ENCODE data around the gene CFAP54.
A peak's percentile ranks its signal among the peaks of the same experiment; 100 is the strongest.

CFAP54 gene

GRCh38 chr12:96880220-96880619 is 390.8 kb downstream of the CFAP54 start:
- TF ChIP-seq, protein P1, sequence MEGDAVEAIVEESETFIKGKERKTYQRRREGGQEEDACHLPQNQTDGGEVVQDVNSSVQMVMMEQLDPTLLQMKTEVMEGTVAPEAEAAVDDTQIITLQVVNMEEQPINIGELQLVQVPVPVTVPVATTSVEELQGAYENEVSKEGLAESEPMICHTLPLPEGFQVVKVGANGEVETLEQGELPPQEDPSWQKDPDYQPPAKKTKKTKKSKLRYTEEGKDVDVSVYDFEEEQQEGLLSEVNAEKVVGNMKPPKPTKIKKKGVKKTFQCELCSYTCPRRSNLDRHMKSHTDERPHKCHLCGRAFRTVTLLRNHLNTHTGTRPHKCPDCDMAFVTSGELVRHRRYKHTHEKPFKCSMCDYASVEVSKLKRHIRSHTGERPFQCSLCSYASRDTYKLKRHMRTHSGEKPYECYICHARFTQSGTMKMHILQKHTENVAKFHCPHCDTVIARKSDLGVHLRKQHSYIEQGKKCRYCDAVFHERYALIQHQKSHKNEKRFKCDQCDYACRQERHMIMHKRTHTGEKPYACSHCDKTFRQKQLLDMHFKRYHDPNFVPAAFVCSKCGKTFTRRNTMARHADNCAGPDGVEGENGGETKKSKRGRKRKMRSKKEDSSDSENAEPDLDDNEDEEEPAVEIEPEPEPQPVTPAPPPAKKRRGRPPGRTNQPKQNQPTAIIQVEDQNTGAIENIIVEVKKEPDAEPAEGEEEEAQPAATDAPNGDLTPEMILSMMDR (conservative IDR thresholded peaks at IDR 0.05; ENCODE audit: low read depth, low read length): no peak
- no peak overlapping the region for H3K4me3 ChIP-seq (ENCODE audit: low read length)
- DNase-seq (ENCODE audit: low read depth): peak; percentile 13

GRCh38 chr12:96881608-96882007 is 392.2 kb downstream of the CFAP54 start:
- H3K4me3 ChIP-seq (ENCODE audit: low read length): no peak overlapping the region
- TF ChIP-seq, protein P1 (conservative IDR thresholded peaks at IDR 0.05; ENCODE audit: low read depth, low read length): no peak
- no peak for DNase-seq (ENCODE audit: low read depth)

- DNase-seq (ENCODE audit: low read depth): no peak
- TF ChIP-seq, protein P1 (conservative IDR thresholded peaks at IDR 0.05; ENCODE audit: low read depth, low read length): no peak
- H3K4me3 ChIP-seq (ENCODE audit: low read length): no peak overlapping the region
Measured at GRCh38 chr12:96882862-96883261, 393.5 kb downstream of the CFAP54 start.

DNA sequence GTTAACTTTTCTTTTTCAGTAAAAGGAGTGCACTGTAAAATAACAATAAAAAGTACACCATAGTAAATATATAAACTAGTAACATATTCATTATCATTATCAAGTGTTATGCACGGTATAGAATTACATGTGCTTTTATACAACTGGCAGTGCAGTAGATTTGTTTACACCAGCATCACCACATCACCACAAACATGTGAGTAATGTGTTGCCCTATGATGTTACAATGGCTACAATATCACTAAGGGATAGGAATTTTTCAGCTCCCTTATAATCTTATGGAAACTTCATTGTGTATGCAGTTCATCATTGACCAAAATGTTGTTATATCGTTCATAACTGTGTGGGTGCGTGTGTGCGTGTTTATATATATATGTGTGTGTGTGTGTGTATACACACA is 394.2 kb downstream of the CFAP54 start:
- TF ChIP-seq, protein P1 (conservative IDR thresholded peaks at IDR 0.05; ENCODE audit: low read depth, low read length): no peak
- no peak for DNase-seq (ENCODE audit: low read depth)
- no peak overlapping the region for H3K4me3 ChIP-seq (ENCODE audit: low read length)

DNA sequence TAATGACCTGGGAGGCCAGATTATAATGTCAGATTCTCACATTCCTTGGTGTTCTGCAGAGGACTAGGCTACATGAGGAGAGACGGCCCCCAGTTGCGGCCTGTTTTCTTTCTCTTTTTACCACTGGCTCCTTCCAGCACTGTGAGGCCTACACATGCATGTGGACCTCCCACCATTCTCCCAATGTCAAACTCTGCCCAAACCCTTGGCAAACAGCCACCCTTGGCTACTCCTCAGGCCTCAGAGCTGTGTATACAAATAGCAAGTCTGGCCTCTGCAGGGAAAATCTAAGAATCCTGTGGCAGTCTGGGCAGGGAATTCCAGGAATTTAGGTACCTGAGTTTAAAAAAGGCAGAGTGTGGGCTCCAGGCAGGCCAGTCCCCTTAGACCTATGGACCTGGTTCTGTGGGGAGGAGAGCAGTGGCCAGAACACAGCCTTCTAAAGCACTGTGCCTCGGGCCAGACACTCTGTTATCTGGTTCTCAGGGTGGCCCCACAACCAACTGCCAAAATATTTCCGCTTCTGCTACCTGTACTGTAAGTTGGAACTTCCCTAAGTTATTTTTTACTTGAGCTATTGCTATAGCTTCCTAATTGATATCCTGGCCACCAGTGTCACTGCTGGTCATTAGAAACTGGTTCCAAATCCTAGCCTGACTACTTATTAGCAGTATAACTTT is 397.8 kb downstream of the CFAP54 start:
- no peak overlapping the region for H3K4me3 ChIP-seq (ENCODE audit: low read length)
- TF ChIP-seq, protein P1 (conservative IDR thresholded peaks at IDR 0.05; ENCODE audit: low read depth, low read length): no peak
- DNase-seq (ENCODE audit: low read depth): no peak

GRCh38 chr12:96889273-96889933 is 400.0 kb downstream of the CFAP54 start:
- DNase-seq (ENCODE audit: low read depth): peak; percentile 60
- TF ChIP-seq, protein P1 (conservative IDR thresholded peaks at IDR 0.05; ENCODE audit: low read depth, low read length): no peak

GRCh38 chr12:96890331-96890730 is 401.0 kb downstream of the CFAP54 start:
- DNase-seq (ENCODE audit: low read depth): no peak
- TF ChIP-seq, protein P1 (conservative IDR thresholded peaks at IDR 0.05; ENCODE audit: low read depth, low read length): no peak
- no peak overlapping the region for H3K4me3 ChIP-seq (ENCODE audit: low read length)

More at GRCh38 chr12:96889273-96889933, 400.0 kb downstream of the CFAP54 start:
- no peak overlapping the region for H3K4me3 ChIP-seq (ENCODE audit: low read length)
